Fibroblast of lung (primary cell): ENCODE measurements around the gene SLC35E1. TPM values are rescaled to one million over a fixed set of nuclear protein-coding genes. Genes with fewer than 3 reads are reported as not detected.
"Not testable (repeated sequence)": the region's sequence is repeated elsewhere in the genome, so short reads cannot be mapped to it uniquely, and the experiment has no call there.

ENCODE experiments used
- DNase-seq, 2 donors: peaks; one replicate each; pipeline versions ENCODE4 v3.0.0 to v3.0.0-alpha.2; 2010; ENCODE audit warnings: low read depth in 2 of 2
- H2AFZ ChIP-seq: 2 replicates; pipeline ENCODE4 v1.5.1; 2012; ENCODE audit warnings: low read length, control low read depth, inconsistent platforms
- H3K27ac ChIP-seq: 2 replicates; pipeline ENCODE4 v1.5.1; 2011; ENCODE audit warnings: low read length, control low read depth; ENCODE audit not compliant: insufficient read depth
- H3K27me3 ChIP-seq: 2 replicates; pipeline ENCODE4 v1.5.1; 2011; ENCODE audit warnings: mild to moderate bottlenecking, low read length; ENCODE audit not compliant: control insufficient read depth, insufficient read depth
- H3K36me3 ChIP-seq: 2 replicates; pipeline ENCODE4 v1.5.1; 2011; ENCODE audit warnings: low read length; ENCODE audit not compliant: control insufficient read depth, insufficient read depth
- H3K4me1 ChIP-seq: 2 replicates; pipeline ENCODE4 v1.5.1; 2011; ENCODE audit warnings: low read length; ENCODE audit not compliant: control insufficient read depth, insufficient read depth; ENCODE audit errors: extremely low read depth
- H3K4me2 ChIP-seq: 2 replicates; pipeline ENCODE4 v1.5.1; 2011; ENCODE audit warnings: low read length, control low read depth; ENCODE audit not compliant: insufficient read depth; ENCODE audit errors: extremely low read depth
- H3K4me3 ChIP-seq, 4 experiments: fragments of 200-600 bp in 1 of 4; sonication (generic) in 1 of 4; replicated peaks in 1 of 4; 2 replicates each; pipeline ENCODE4 v1.5.1; 2011 to 2016; ENCODE audit warnings: low read length in 4 of 4, low read depth in 3 of 4, mild to moderate bottlenecking in 3 of 4, control low read depth in 2 of 4, inconsistent platforms in 1 of 4, mixed read lengths in 1 of 4; ENCODE audit not compliant: insufficient read depth in 1 of 4; ENCODE audit errors: control extremely low read depth in 1 of 4
- H3K79me2 ChIP-seq: 2 replicates; pipeline ENCODE4 v1.5.1; 2012; ENCODE audit warnings: mild to moderate bottlenecking, low read length, inconsistent platforms; ENCODE audit not compliant: control insufficient read depth, insufficient read depth
- H3K9ac ChIP-seq: 2 replicates; pipeline ENCODE4 v1.5.1; 2011; ENCODE audit warnings: mild to moderate bottlenecking, low read length, control low read depth; ENCODE audit not compliant: insufficient read depth
- H3K9me3 ChIP-seq: 2 replicates; pipeline ENCODE4 v1.5.1; 2012; ENCODE audit warnings: low read depth, low read length; ENCODE audit not compliant: control insufficient read depth, insufficient read depth
- H4K20me1 ChIP-seq: 2 replicates; pipeline ENCODE4 v1.5.1; 2011; ENCODE audit warnings: low read length; ENCODE audit not compliant: control insufficient read depth, insufficient read depth; ENCODE audit errors: extremely low read depth
- CTCF ChIP-seq, 2 donors: IDR thresholded peaks in 1 of 2; conservative IDR thresholded peaks in 1 of 2; 1 replicate in 1 of 2; 2 replicates in 1 of 2; pipeline ENCODE4 v1.5.1; 2011 to 2012; ENCODE audit warnings: low read length in 2 of 2, control low read depth in 1 of 2, inconsistent platforms in 1 of 2, low read depth in 1 of 2, mild to moderate bottlenecking in 1 of 2
- EZH2 ChIP-seq: IDR thresholded peaks from 2 replicates; pipeline ENCODE4 v1.5.1; 2012; ENCODE audit warnings: low read length, control low read depth, mild to moderate bottlenecking; ENCODE audit errors: missing control alignments
- polyA plus RNA-seq, 2 donors: library from polyadenylated mRNA; depleted of rRNA in 1 of 2; stranded (reverse) in 1 of 2; unstranded in 1 of 2; fragments of >200 nt; gene quantifications; 2 replicates each; pipeline ENCODE4 v1.2.1, GENCODE V29; 2011 to 2012; ENCODE audit warnings: missing spikeins in 1 of 2
- total RNA-seq: library from RNA; depleted of rRNA; stranded (reverse); fragments of >200 nt; gene quantifications from 2 replicates; pipeline ENCODE4 v1.2.1, GENCODE V29; 2014

Gene SLC35E1
- total and polyA plus RNA-seq, 2 donors (not counting 1 experiment from before 2014, with no cell fraction given): 19.0 to 36.1 TPM

GRCh38 chr19:16544473-16545231 lies 27.6 kb downstream of the SLC35E1 start:
- Histone ChIP-seq H3K36me3 (peaks cover 2% of the 10 kb centered on the region), H3K27ac (no peak overlapping the region), H3K79me2 (peaks cover 37% of the 10 kb centered on the region), H3K4me2 (no peak overlapping the region), H3K9ac (no peak overlapping the region), H3K9me3 (no peaks in the 10 kb centered on the region), H3K4me3 (no peak overlapping the region), H3K4me1 (peaks cover 6% of the 10 kb centered on the region), H2AFZ (no peak overlapping the region), H3K27me3 (no peaks in the 10 kb centered on the region), H4K20me1 (no peaks in the 10 kb centered on the region)
- no peak for DNase-seq
- TF ChIP-seq CTCF (conservative IDR thresholded peaks at IDR 0.05 in 1 of 2, IDR thresholded peaks at IDR 0.05 in 1 of 2; ENCODE audit: low read depth in 1 of 2, low read length in 2 of 2): no peak
- no peak for TF ChIP-seq EZH2

GRCh38 chr19:16543734-16544133 lies 28.5 kb downstream of the SLC35E1 start:
- not testable (repeated sequence) for H3K4me1 ChIP-seq, H3K27me3 ChIP-seq, H3K9ac ChIP-seq, H3K9me3 ChIP-seq, H4K20me1 ChIP-seq, DNase-seq, H3K27ac ChIP-seq, H3K36me3 ChIP-seq, H2AFZ ChIP-seq
- peak overlapping the region in 3 of 4 experiments; percentile 65 to 90 (median 87) for H3K4me3 ChIP-seq
- H3K4me2 ChIP-seq: peak overlapping the region; percentile 55
- peaks cover 44% of the 10 kb centered on the region for H3K79me2 ChIP-seq

GRCh38 chr19:16542910-16543472 lies 29.2 kb downstream of the SLC35E1 start:
- peak in 1 of 2 donors; percentile 14 for DNase-seq
- peak overlapping the region; percentile 90 for H3K9ac ChIP-seq
- peak overlapping the region; percentile 65 to 90 (median 86) for H3K4me3 ChIP-seq
- H3K79me2 ChIP-seq: peaks cover 50% of the 10 kb centered on the region
- no peaks in the 10 kb centered on the region for H3K9me3 ChIP-seq
- H4K20me1 ChIP-seq: no peaks in the 10 kb centered on the region
- H3K4me1 ChIP-seq: peaks cover 6% of the 10 kb centered on the region
- H3K4me2 ChIP-seq: peak overlapping the region; percentile 55
- H3K27me3 ChIP-seq: no peaks in the 10 kb centered on the region
- H3K36me3 ChIP-seq: peaks cover 4% of the 10 kb centered on the region
- H2AFZ ChIP-seq: peak overlapping the region; percentile 12
- TF ChIP-seq EZH2 (no peak), CTCF (conservative IDR thresholded peaks at IDR 0.05 in 1 of 2, IDR thresholded peaks at IDR 0.05 in 1 of 2; ENCODE audit: low read depth in 1 of 2, low read length in 2 of 2) (no peak)
- H3K27ac ChIP-seq: peak overlapping the region; percentile 80
